Brain pericyte (primary cell): Measurements from ENCODE around the gene ANKS1B.

ENCODE experiments used
- DNase-seq: peaks from one replicate; pipeline ENCODE4 v3.0.0-alpha.2; 2012; ENCODE audit warnings: low read depth, low spot score

The ANKS1B gene

GRCh38 chr12:99960311-99960710, 24.4 kb downstream of the ANKS1B start:
- DNase-seq = no peak

GRCh38 chr12:99959549-99960170, 25.1 kb downstream of the ANKS1B start:
- DNase-seq = no peak

- no peak for DNase-seq
Measured at GRCh38 chr12:99957866-99958466, 26.8 kb downstream of the ANKS1B start.

- no peak for DNase-seq
Measured at GRCh38 chr12:99954724-99955123, 30.0 kb downstream of the ANKS1B start.

GRCh38 chr12:99948370-99948769, 36.4 kb downstream of the ANKS1B start:
- DNase-seq = no peak

GRCh38 chr12:99946131-99946530, 38.6 kb downstream of the ANKS1B start:
- no peak for DNase-seq

GRCh38 chr12:99935608-99936007, 49.1 kb downstream of the ANKS1B start:
- no peak for DNase-seq

GRCh38 chr12:99926511-99927169, 58.1 kb downstream of the ANKS1B start:
- no peak for DNase-seq

GRCh38 chr12:99920353-99920960, 64.3 kb downstream of the ANKS1B start:
- no peak for DNase-seq

- DNase-seq = no peak
Measured at GRCh38 chr12:99917711-99918402, 66.9 kb downstream of the ANKS1B start.

GRCh38 chr12:99916555-99916954, 68.2 kb downstream of the ANKS1B start:
- no peak for DNase-seq

GRCh38 chr12:99915251-99916082, 69.3 kb downstream of the ANKS1B start:
- DNase-seq = no peak

GRCh38 chr12:99914206-99914605, 70.5 kb downstream of the ANKS1B start:
- DNase-seq = no peak

- no peak for DNase-seq
Measured at GRCh38 chr12:99911967-99912366, 72.8 kb downstream of the ANKS1B start.

- DNase-seq = no peak
Measured at GRCh38 chr12:99911081-99911480, 73.7 kb downstream of the ANKS1B start.

- no peak for DNase-seq
Measured at GRCh38 chr12:99910342-99910741, 74.4 kb downstream of the ANKS1B start.

GRCh38 chr12:99906786-99907579, 77.8 kb downstream of the ANKS1B start:
- no peak for DNase-seq

- no peak for DNase-seq
Measured at GRCh38 chr12:99901181-99901580, 83.6 kb downstream of the ANKS1B start.

GRCh38 chr12:99898645-99899044, 86.1 kb downstream of the ANKS1B start:
- no peak for DNase-seq

GRCh38 chr12:99879439-99879838, 105.3 kb downstream of the ANKS1B start:
- no peak for DNase-seq
